Activated CD8-positive, alpha-beta T cell treated with anti-CD3 and anti-CD28 coated beads, Interleukin-2, amount 10 ng/mL, durations not matched to agents 7 days and 5 days (primary cell): Measurements from ENCODE around the gene SNX13. TPM values are rescaled to one million over a fixed set of nuclear protein-coding genes. Genes with fewer than 3 reads are reported as not detected.

Experiments used
- ATAC-seq: fragments of 150-1000 bp; cut with Tn5 transposase; one replicate; pipeline ENCODE4 v1.10.0; 2021; ENCODE audit warnings: moderate library complexity
- CTCF ChIA-PET: fragments of 350-600 bp; sonication (Branson Sonifier 250); formaldehyde crosslinking; loops from one replicate; lab custom pipeline; 2021; ENCODE audit warnings: antibody characterized with exemption; lab: Charles Lee
- POLR2A ChIA-PET: fragments of 350-600 bp; sonication (Branson Sonifier 250); formaldehyde crosslinking; loops from one replicate; lab custom pipeline; 2021; ENCODE audit warnings: antibody characterized with exemption; lab: Charles Lee
- DNase-seq: peaks from one replicate; pipeline ENCODE4 v3.0.0-alpha.2; 2020
- H3K27ac Mint-ChIP-seq: one replicate; pipeline ENCODE4 v1.8.0; 2021; ENCODE audit warnings: mild to moderate bottlenecking, mixed read lengths
- H3K27me3 Mint-ChIP-seq: one replicate; pipeline ENCODE4 v1.8.0; 2021; ENCODE audit warnings: low read depth, mixed read lengths
- H3K36me3 Mint-ChIP-seq: one replicate; pipeline ENCODE4 v1.8.0; 2021; ENCODE audit warnings: low read depth, mixed read lengths
- H3K4me1 Mint-ChIP-seq: one replicate; pipeline ENCODE4 v1.8.0; 2021; ENCODE audit warnings: low read depth, mixed read lengths
- H3K4me3 Mint-ChIP-seq: one replicate; pipeline ENCODE4 v1.8.0; 2021; ENCODE audit warnings: mild to moderate bottlenecking, mixed read lengths
- H3K9me3 Mint-ChIP-seq: one replicate; pipeline ENCODE4 v1.8.0; 2022; ENCODE audit warnings: mixed read lengths; ENCODE audit not compliant: insufficient read depth
- total RNA-seq, 2 experiments: library from RNA; stranded (reverse); gene quantifications; one replicate each; pipeline ENCODE4 v1.2.3, GENCODE V29; 2021

SNX13 gene
- total RNA-seq, 2 experiments from 2014 or later = 24.2 to 24.5 TPM

- ChIA-PET CTCF (no interaction called here), POLR2A (no interaction called here)
- Mint-ChIP-seq H3K4me3 (no peak overlapping the region), H3K27ac (no peak overlapping the region), H3K36me3 (peaks cover 65% of the 10 kb centered on the region), H3K4me1 (peaks cover 1% of the 10 kb centered on the region), H3K27me3 (no peaks in the 10 kb centered on the region), H3K9me3 (no peaks in the 10 kb centered on the region)
- no peak for ATAC-seq
- DNase-seq = no peak
Observed at GRCh38 chr7:17863095-17863808, 77.0 kb downstream of the SNX13 start.

- Mint-ChIP-seq H3K36me3 (peaks cover 51% of the 10 kb centered on the region), H3K4me3 (no peak overlapping the region), H3K4me1 (peaks cover 14% of the 10 kb centered on the region), H3K27ac (no peak overlapping the region), H3K9me3 (peaks cover 5% of the 10 kb centered on the region), H3K27me3 (no peaks in the 10 kb centered on the region)
- ATAC-seq (no peak), DNase-seq (no peak)
- POLR2A ChIA-PET = no interaction called here
- CTCF ChIA-PET = no interaction called here
Observed at GRCh38 chr7:17856251-17856650, 84.0 kb downstream of the SNX13 start.

GRCh38 chr7:17855202-17855601 lies 85.1 kb downstream of the SNX13 start:
- H3K27ac Mint-ChIP-seq = no peak overlapping the region
- no peaks in the 10 kb centered on the region for H3K27me3 Mint-ChIP-seq
- CTCF ChIA-PET = no interaction called here
- POLR2A ChIA-PET = no interaction called here
- H3K9me3 Mint-ChIP-seq = peaks cover 5% of the 10 kb centered on the region
- peaks cover 44% of the 10 kb centered on the region for H3K36me3 Mint-ChIP-seq
- DNase-seq (no peak), ATAC-seq (no peak)
- H3K4me1 Mint-ChIP-seq = peaks cover 14% of the 10 kb centered on the region
- no peak overlapping the region for H3K4me3 Mint-ChIP-seq

GRCh38 chr7:17854261-17855047 lies 85.8 kb downstream of the SNX13 start:
- CTCF ChIA-PET = no interaction called here

GRCh38 chr7:17852361-17852760 lies 87.9 kb downstream of the SNX13 start:
- ATAC-seq (no peak), DNase-seq (no peak)
- H3K27me3 Mint-ChIP-seq = no peaks in the 10 kb centered on the region
- no peak overlapping the region for H3K4me3 Mint-ChIP-seq
- H3K9me3 Mint-ChIP-seq = peaks cover 5% of the 10 kb centered on the region
- H3K27ac Mint-ChIP-seq = no peak overlapping the region
- peaks cover 13% of the 10 kb centered on the region for H3K4me1 Mint-ChIP-seq
- CTCF ChIA-PET = no interaction called here
- H3K36me3 Mint-ChIP-seq = peaks cover 43% of the 10 kb centered on the region
- POLR2A ChIA-PET = no interaction called here

More at GRCh38 chr7:17854261-17855047, 85.8 kb downstream of the SNX13 start:
- no peak overlapping the region for H3K4me3 Mint-ChIP-seq
- DNase-seq (no peak), ATAC-seq (no peak)
- H3K27ac Mint-ChIP-seq = no peak overlapping the region
- peaks cover 44% of the 10 kb centered on the region for H3K36me3 Mint-ChIP-seq
- H3K9me3 Mint-ChIP-seq = peaks cover 5% of the 10 kb centered on the region
- POLR2A ChIA-PET = no interaction called here
- peaks cover 14% of the 10 kb centered on the region for H3K4me1 Mint-ChIP-seq
- no peaks in the 10 kb centered on the region for H3K27me3 Mint-ChIP-seq

GRCh38 chr7:17849504-17849903 lies 90.8 kb downstream of the SNX13 start:
- Mint-ChIP-seq H3K27ac (no peak overlapping the region), H3K9me3 (no peaks in the 10 kb centered on the region), H3K27me3 (no peaks in the 10 kb centered on the region), H3K36me3 (peaks cover 28% of the 10 kb centered on the region), H3K4me3 (no peak overlapping the region), H3K4me1 (peaks cover under 1% of the 10 kb centered on the region)
- CTCF ChIA-PET = no interaction called here
- ATAC-seq (no peak), DNase-seq (no peak)
- POLR2A ChIA-PET = no interaction called here

GRCh38 chr7:17848516-17848915 lies 91.8 kb downstream of the SNX13 start:
- DNase-seq (no peak), ATAC-seq (no peak)
- H3K4me3 Mint-ChIP-seq = no peak overlapping the region
- H3K36me3 Mint-ChIP-seq = peaks cover 33% of the 10 kb centered on the region
- POLR2A ChIA-PET = no interaction called here
- no peaks in the 10 kb centered on the region for H3K9me3 Mint-ChIP-seq
- peaks cover 6% of the 10 kb centered on the region for H3K4me1 Mint-ChIP-seq
- no peak overlapping the region for H3K27ac Mint-ChIP-seq
- CTCF ChIA-PET = no interaction called here
- no peaks in the 10 kb centered on the region for H3K27me3 Mint-ChIP-seq

GRCh38 chr7:17846935-17847334 lies 93.4 kb downstream of the SNX13 start:
- ATAC-seq (no peak), DNase-seq (no peak)
- H3K36me3 Mint-ChIP-seq = peaks cover 34% of the 10 kb centered on the region
- ChIA-PET CTCF (no interaction called here), POLR2A (no interaction called here)
- no peaks in the 10 kb centered on the region for H3K27me3 Mint-ChIP-seq
- peaks cover 17% of the 10 kb centered on the region for H3K4me1 Mint-ChIP-seq
- H3K9me3 Mint-ChIP-seq = peaks cover 2% of the 10 kb centered on the region
- H3K27ac Mint-ChIP-seq = no peak overlapping the region
- H3K4me3 Mint-ChIP-seq = no peak overlapping the region

- no peak for DNase-seq
- Mint-ChIP-seq H3K27ac (no peak overlapping the region), H3K36me3 (peaks cover 36% of the 10 kb centered on the region), H3K9me3 (peaks cover 5% of the 10 kb centered on the region), H3K27me3 (no peaks in the 10 kb centered on the region), H3K4me3 (no peak overlapping the region), H3K4me1 (peaks cover 18% of the 10 kb centered on the region)
- CTCF ChIA-PET = interaction anchor here (1.5 kb wide), 1 partner anchor 75 kb away, joined by 4 read pairs; no protein-coding TSS in a partner anchor
- POLR2A ChIA-PET = no interaction called here
- ATAC-seq = no peak
Observed at GRCh38 chr7:17845197-17845547, 95.1 kb downstream of the SNX13 start.

GRCh38 chr7:17844514-17845196 lies 95.6 kb downstream of the SNX13 start:
- ATAC-seq (no peak), DNase-seq (no peak)
- ChIA-PET CTCF (interaction anchor here (1.5 kb wide), 1 partner anchor 74 kb away, joined by 4 read pairs; no protein-coding TSS in a partner anchor), POLR2A (no interaction called here)
- Mint-ChIP-seq H3K4me3 (no peak overlapping the region), H3K9me3 (peaks cover 5% of the 10 kb centered on the region), H3K27ac (no peak overlapping the region), H3K4me1 (peaks cover 18% of the 10 kb centered on the region), H3K36me3 (peaks cover 37% of the 10 kb centered on the region), H3K27me3 (no peaks in the 10 kb centered on the region)

GRCh38 chr7:17844022-17844421 lies 96.3 kb downstream of the SNX13 start:
- peaks cover 5% of the 10 kb centered on the region for H3K9me3 Mint-ChIP-seq
- H3K27ac Mint-ChIP-seq = no peak overlapping the region
- POLR2A ChIA-PET = no interaction called here

GRCh38 chr7:17843041-17843440 lies 97.3 kb downstream of the SNX13 start:
- DNase-seq (no peak), ATAC-seq (no peak)
- peaks cover 39% of the 10 kb centered on the region for H3K36me3 Mint-ChIP-seq
- ChIA-PET POLR2A (no interaction called here), CTCF (no interaction called here)
- H3K27ac Mint-ChIP-seq = no peak overlapping the region
- no peak overlapping the region for H3K4me3 Mint-ChIP-seq
- H3K27me3 Mint-ChIP-seq = no peaks in the 10 kb centered on the region
- peaks cover 18% of the 10 kb centered on the region for H3K4me1 Mint-ChIP-seq
- peaks cover 5% of the 10 kb centered on the region for H3K9me3 Mint-ChIP-seq

More at GRCh38 chr7:17844022-17844421, 96.3 kb downstream of the SNX13 start:
- peaks cover 36% of the 10 kb centered on the region for H3K36me3 Mint-ChIP-seq
- H3K4me3 Mint-ChIP-seq = no peak overlapping the region
- H3K27me3 Mint-ChIP-seq = no peaks in the 10 kb centered on the region
- CTCF ChIA-PET = interaction anchor here (1.5 kb wide), 1 partner anchor 74 kb away, joined by 4 read pairs; no protein-coding TSS in a partner anchor
- DNase-seq = no peak
- H3K4me1 Mint-ChIP-seq = peaks cover 18% of the 10 kb centered on the region
- ATAC-seq = no peak
